GM19035 (cell line): ENCODE measurements around the gene AK1.
A peak's percentile ranks its signal among the peaks of the same experiment; 100 is the strongest.

ENCODE experiments used
- ATAC-seq: cut with Tn5 transposase; IDR thresholded peaks from one replicate; pipeline ENCODE4 v1.9.1; 2021; ENCODE audit not compliant: unreplicated experiment

Gene AK1

GRCh38 chr9:127909839-127910273 is 32.4 kb upstream of the AK1 start:
- ATAC-seq: no peak

- ATAC-seq: no peak
Observed at GRCh38 chr9:127908660-127908926, 31.1 kb upstream of the AK1 start.

GRCh38 chr9:127907867-127908659 is 30.6 kb upstream of the AK1 start:
- ATAC-seq: no peak

- ATAC-seq: no peak
Observed at GRCh38 chr9:127905788-127906191, 28.3 kb upstream of the AK1 start.

- no peak for ATAC-seq
Observed at GRCh38 chr9:127905004-127905728, 27.7 kb upstream of the AK1 start.

- ATAC-seq: no peak
Observed at GRCh38 chr9:127904561-127905003, 27.1 kb upstream of the AK1 start.

GRCh38 chr9:127903557-127904475 is 26.3 kb upstream of the AK1 start:
- ATAC-seq: no peak

GRCh38 chr9:127899128-127899943 is 21.9 kb upstream of the AK1 start, which contains the start of gene ST6GALNAC6:
TSS of gene ST6GALNAC6 (minus strand) at chr9:127899603. CDS start at chr9:127897981, 1,622 bp downstream.
- ATAC-seq: peak; percentile 57

- ATAC-seq: peak; percentile 18
Observed at GRCh38 chr9:127898433-127899127, 21.1 kb upstream of the AK1 start.

- no peak for ATAC-seq
Observed at GRCh38 chr9:127897193-127897692, 19.8 kb upstream of the AK1 start.

GRCh38 chr9:127896395-127897192 is 19.1 kb upstream of the AK1 start:
- ATAC-seq: no peak

- no peak for ATAC-seq
Observed at GRCh38 chr9:127895811-127896210, 18.3 kb upstream of the AK1 start.

- ATAC-seq: no peak
Observed at GRCh38 chr9:127893392-127893791, 15.9 kb upstream of the AK1 start.

GRCh38 chr9:127892831-127893230 is 15.4 kb upstream of the AK1 start:
- ATAC-seq: no peak

- no peak for ATAC-seq
Observed at GRCh38 chr9:127890053-127890452, 12.6 kb upstream of the AK1 start.

GRCh38 chr9:127887792-127888191 is 10.3 kb upstream of the AK1 start:
- no peak for ATAC-seq

GRCh38 chr9:127886401-127886972 is 9.0 kb upstream of the AK1 start:
- ATAC-seq: no peak

- no peak for ATAC-seq
Observed at GRCh38 chr9:127885508-127886281, 8.2 kb upstream of the AK1 start.
